ENCODE results near the gene VRTN. TPM values are rescaled to one million over a fixed set of nuclear protein-coding genes. Genes with fewer than 3 reads are reported as not detected.
"Not testable (repeated sequence)": the region's sequence is repeated elsewhere in the genome, so short reads cannot be mapped to it uniquely, and the experiment has no call there.

Gene VRTN
- polyA plus RNA-seq, 4 donors: 0.24 to 0.85 TPM; not detected in 2

GRCh38 chr14:74377976-74378690 is 29.9 kb downstream of the VRTN start:
- Histone ChIP-seq H3K4me1 (ENCODE audit: control insufficient read depth in 3 of 3, insufficient read depth in 2 of 3, low read depth in 1 of 3, low read length in 2 of 3) (no peaks in the 10 kb centered on the region), H3K27me3 (ENCODE audit: control insufficient read depth in 3 of 3, insufficient read depth in 3 of 3, low read length in 3 of 3) (no peaks in the 10 kb centered on the region), H3K4me3 (ENCODE audit: low read depth in 1 of 3, low read length in 3 of 3) (no peak overlapping the region), H3K9me3 (ENCODE audit: control insufficient read depth in 2 of 2, insufficient read depth in 1 of 2, low read depth in 1 of 2, low read length in 1 of 2) (no peaks in the 10 kb centered on the region), H3K36me3 (ENCODE audit: control insufficient read depth in 3 of 3, insufficient read depth in 2 of 3, low read depth in 1 of 3, low read length in 3 of 3) (no peaks in the 10 kb centered on the region), H3K27ac (ENCODE audit: low read depth in 1 of 3, low read length in 2 of 3) (no peak overlapping the region)
- DNase-seq (no peak), FAIRE-seq (no peak)
- 92 to 95% (median 94%) methylated on average over 36 to 38 of the region's 38 CpGs for WGBS, 3 donors

- no peak for FAIRE-seq
- Histone ChIP-seq H3K4me3 (ENCODE audit: low read depth in 1 of 3, low read length in 3 of 3) (no peak overlapping the region), H3K9me3 (ENCODE audit: control insufficient read depth in 2 of 2, insufficient read depth in 1 of 2, low read depth in 1 of 2, low read length in 1 of 2) (no peaks in the 10 kb centered on the region), H3K36me3 (ENCODE audit: control insufficient read depth in 3 of 3, insufficient read depth in 2 of 3, low read depth in 1 of 3, low read length in 3 of 3) (no peaks in the 10 kb centered on the region), H3K27me3 (ENCODE audit: control insufficient read depth in 3 of 3, insufficient read depth in 3 of 3, low read length in 3 of 3) (no peaks in the 10 kb centered on the region), H3K27ac (ENCODE audit: low read depth in 1 of 3, low read length in 2 of 3) (no peak overlapping the region), H3K4me1 (ENCODE audit: control insufficient read depth in 3 of 3, insufficient read depth in 2 of 3, low read depth in 1 of 3, low read length in 2 of 3) (no peaks in the 10 kb centered on the region)
- WGBS, 3 donors: 86 to 89% (median 87%) methylated on average over 9 of the region's 9 CpGs
- no peak for DNase-seq
These were observed 31.9 kb downstream of the VRTN start for GRCh38 chr14:74380172-74380571.

GRCh38 chr14:74380845-74381244 is 32.6 kb downstream of the VRTN start:
- H3K27ac ChIP-seq (ENCODE audit: low read depth in 1 of 3, low read length in 2 of 3): no peak overlapping the region
- 86 to 93% (median 91%) methylated on average over 13 of the region's 13 CpGs for WGBS, 3 donors
- DNase-seq (no peak), FAIRE-seq (no peak)
- H3K9me3 ChIP-seq (ENCODE audit: control insufficient read depth in 2 of 2, insufficient read depth in 1 of 2, low read depth in 1 of 2, low read length in 1 of 2): no peaks in the 10 kb centered on the region
- no peaks in the 10 kb centered on the region for H3K4me1 ChIP-seq (ENCODE audit: control insufficient read depth in 3 of 3, insufficient read depth in 2 of 3, low read depth in 1 of 3, low read length in 2 of 3)
- H3K36me3 ChIP-seq (ENCODE audit: control insufficient read depth in 3 of 3, insufficient read depth in 2 of 3, low read depth in 1 of 3, low read length in 3 of 3): no peaks in the 10 kb centered on the region
- H3K27me3 ChIP-seq (ENCODE audit: control insufficient read depth in 3 of 3, insufficient read depth in 3 of 3, low read length in 3 of 3): no peaks in the 10 kb centered on the region
- no peak overlapping the region for H3K4me3 ChIP-seq (ENCODE audit: low read depth in 1 of 3, low read length in 3 of 3)

GRCh38 chr14:74381571-74381970 is 33.3 kb downstream of the VRTN start:
- WGBS, 3 donors: 87 to 89% (median 88%) methylated on average over 9 to 10 of the region's 10 CpGs
- H3K27ac ChIP-seq (ENCODE audit: low read depth in 1 of 3, low read length in 2 of 3); FAIRE-seq; H3K4me3 ChIP-seq (ENCODE audit: low read depth in 1 of 3, low read length in 3 of 3); DNase-seq; H3K27me3 ChIP-seq (ENCODE audit: control insufficient read depth in 3 of 3, insufficient read depth in 3 of 3, low read length in 3 of 3); H3K9me3 ChIP-seq (ENCODE audit: control insufficient read depth in 2 of 2, insufficient read depth in 1 of 2, low read depth in 1 of 2, low read length in 1 of 2); H3K36me3 ChIP-seq (ENCODE audit: control insufficient read depth in 3 of 3, insufficient read depth in 2 of 3, low read depth in 1 of 3, low read length in 3 of 3); H3K4me1 ChIP-seq (ENCODE audit: control insufficient read depth in 3 of 3, insufficient read depth in 2 of 3, low read depth in 1 of 3, low read length in 2 of 3): not testable (repeated sequence)

GRCh38 chr14:74382231-74382630 is 34.0 kb downstream of the VRTN start:
- H3K27ac ChIP-seq (ENCODE audit: low read depth in 1 of 3, low read length in 2 of 3): no peak overlapping the region
- DNase-seq (no peak), FAIRE-seq (no peak)
- H3K36me3 ChIP-seq (ENCODE audit: control insufficient read depth in 3 of 3, insufficient read depth in 2 of 3, low read depth in 1 of 3, low read length in 3 of 3): no peaks in the 10 kb centered on the region
- no peak overlapping the region for H3K4me3 ChIP-seq (ENCODE audit: low read depth in 1 of 3, low read length in 3 of 3)
- WGBS, 3 donors: 88 to 92% (median 88%) methylated on average over 4 of the region's 4 CpGs
- no peaks in the 10 kb centered on the region for H3K9me3 ChIP-seq (ENCODE audit: control insufficient read depth in 2 of 2, insufficient read depth in 1 of 2, low read depth in 1 of 2, low read length in 1 of 2)
- H3K27me3 ChIP-seq (ENCODE audit: control insufficient read depth in 3 of 3, insufficient read depth in 3 of 3, low read length in 3 of 3): no peaks in the 10 kb centered on the region
- H3K4me1 ChIP-seq (ENCODE audit: control insufficient read depth in 3 of 3, insufficient read depth in 2 of 3, low read depth in 1 of 3, low read length in 2 of 3): no peaks in the 10 kb centered on the region

GRCh38 chr14:74389980-74390379 is 41.7 kb downstream of the VRTN start:
- H3K4me1 ChIP-seq (ENCODE audit: control insufficient read depth in 3 of 3, insufficient read depth in 2 of 3, low read depth in 1 of 3, low read length in 2 of 3): no peaks in the 10 kb centered on the region
- peaks cover 0 to 9% (median 6%) of the 10 kb centered on the region in 3 donors for H3K27me3 ChIP-seq (ENCODE audit: control insufficient read depth in 3 of 3, insufficient read depth in 3 of 3, low read length in 3 of 3)
- H3K27ac ChIP-seq (ENCODE audit: low read depth in 1 of 3, low read length in 2 of 3): no peak overlapping the region
- no peak overlapping the region for H3K4me3 ChIP-seq (ENCODE audit: low read depth in 1 of 3, low read length in 3 of 3)
- H3K36me3 ChIP-seq (ENCODE audit: control insufficient read depth in 3 of 3, insufficient read depth in 2 of 3, low read depth in 1 of 3, low read length in 3 of 3): no peaks in the 10 kb centered on the region
- 31 to 72% (median 54%) methylated on average over 6 to 7 of the region's 7 CpGs for WGBS, 3 donors
- DNase-seq (no peak), FAIRE-seq (no peak)
- no peaks in the 10 kb centered on the region for H3K9me3 ChIP-seq (ENCODE audit: control insufficient read depth in 2 of 2, insufficient read depth in 1 of 2, low read depth in 1 of 2, low read length in 1 of 2)

- not testable (repeated sequence) for DNase-seq; H3K4me3 ChIP-seq (ENCODE audit: low read depth in 1 of 3, low read length in 3 of 3); H3K27ac ChIP-seq (ENCODE audit: low read depth in 1 of 3, low read length in 2 of 3); H3K4me1 ChIP-seq (ENCODE audit: control insufficient read depth in 3 of 3, insufficient read depth in 2 of 3, low read depth in 1 of 3, low read length in 2 of 3); FAIRE-seq; H3K36me3 ChIP-seq (ENCODE audit: control insufficient read depth in 3 of 3, insufficient read depth in 2 of 3, low read depth in 1 of 3, low read length in 3 of 3); H3K9me3 ChIP-seq (ENCODE audit: control insufficient read depth in 2 of 2, insufficient read depth in 1 of 2, low read depth in 1 of 2, low read length in 1 of 2)
- H3K27me3 ChIP-seq (ENCODE audit: control insufficient read depth in 3 of 3, insufficient read depth in 3 of 3, low read length in 3 of 3): peaks cover 0 to 11% (median 9%) of the 10 kb centered on the region in 3 donors
- 93 to 97% (median 94%) methylated on average over 3 of the region's 3 CpGs for WGBS, 3 donors
These were observed 42.2 kb downstream of the VRTN start for GRCh38 chr14:74390505-74390904.

GRCh38 chr14:74391479-74391878 is 43.2 kb downstream of the VRTN start:
- Histone ChIP-seq H3K27me3 (ENCODE audit: control insufficient read depth in 3 of 3, insufficient read depth in 3 of 3, low read length in 3 of 3) (peaks cover 0 to 12% (median 11%) of the 10 kb centered on the region in 3 donors), H3K4me3 (ENCODE audit: low read depth in 1 of 3, low read length in 3 of 3) (no peak overlapping the region), H3K27ac (ENCODE audit: low read depth in 1 of 3, low read length in 2 of 3) (no peak overlapping the region), H3K36me3 (ENCODE audit: control insufficient read depth in 3 of 3, insufficient read depth in 2 of 3, low read depth in 1 of 3, low read length in 3 of 3) (no peaks in the 10 kb centered on the region), H3K4me1 (ENCODE audit: control insufficient read depth in 3 of 3, insufficient read depth in 2 of 3, low read depth in 1 of 3, low read length in 2 of 3) (no peaks in the 10 kb centered on the region), H3K9me3 (ENCODE audit: control insufficient read depth in 2 of 2, insufficient read depth in 1 of 2, low read depth in 1 of 2, low read length in 1 of 2) (no peaks in the 10 kb centered on the region)
- WGBS, 3 donors: 77 to 88% (median 79%) methylated on average over 3 of the region's 3 CpGs
- no peak for DNase-seq
- no peak for FAIRE-seq

All from small intestine (tissue), 7 donors.